Measurements from ENCODE around the gene SERPINA12. TPM values are rescaled to one million over a fixed set of nuclear protein-coding genes. Genes with fewer than 3 reads are reported as not detected.

The SERPINA12 gene
- total RNA-seq, 1 experiment from 2014 or later = not detected

DNA sequence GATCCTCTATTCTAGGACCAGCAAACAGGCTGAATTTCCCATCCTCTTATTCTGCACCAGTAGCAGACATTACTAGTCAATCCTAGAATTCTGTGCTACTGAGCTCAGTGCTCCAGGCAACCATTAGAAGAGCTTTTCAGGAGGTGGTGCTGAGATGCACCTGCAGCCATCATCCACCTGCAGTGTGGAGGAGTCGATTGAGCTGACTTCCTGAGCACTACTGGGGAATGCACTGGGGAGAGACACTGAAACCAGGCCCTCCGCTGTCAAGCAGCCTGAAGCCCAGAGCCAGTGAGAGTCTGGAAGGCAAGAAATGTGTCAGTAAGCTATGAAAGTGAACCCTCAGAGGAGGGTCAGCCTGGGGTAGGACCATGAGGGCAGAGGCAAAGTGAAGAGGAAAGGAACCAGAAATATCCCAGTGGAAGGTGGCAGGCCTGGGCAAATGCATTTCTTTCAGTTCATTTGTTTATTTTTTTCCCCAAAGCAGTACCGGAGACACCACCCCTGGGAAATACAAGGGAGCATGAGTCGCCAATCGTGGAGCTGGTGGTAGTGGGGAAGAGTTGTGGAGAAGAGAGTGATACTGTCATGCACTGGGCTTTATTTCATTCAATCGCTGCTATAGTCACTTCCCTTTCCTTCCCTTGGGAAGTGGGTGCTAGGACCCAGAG, 28.9 kb upstream of the SERPINA12 start:
- TF ChIP-seq SRF (IDR thresholded peaks at IDR 0.05; ENCODE audit: low read depth) = no peak
- TF ChIP-seq, protein P1, sequence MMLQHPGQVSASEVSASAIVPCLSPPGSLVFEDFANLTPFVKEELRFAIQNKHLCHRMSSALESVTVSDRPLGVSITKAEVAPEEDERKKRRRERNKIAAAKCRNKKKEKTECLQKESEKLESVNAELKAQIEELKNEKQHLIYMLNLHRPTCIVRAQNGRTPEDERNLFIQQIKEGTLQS (IDR thresholded peaks at IDR 0.05) = no peak
- TF ChIP-seq FOSL1 (IDR thresholded peaks at IDR 0.05; ENCODE audit: low read depth) = no peak
- TF ChIP-seq, protein P2, sequence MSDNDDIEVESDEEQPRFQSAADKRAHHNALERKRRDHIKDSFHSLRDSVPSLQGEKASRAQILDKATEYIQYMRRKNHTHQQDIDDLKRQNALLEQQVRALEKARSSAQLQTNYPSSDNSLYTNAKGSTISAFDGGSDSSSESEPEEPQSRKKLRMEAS (IDR thresholded peaks at IDR 0.05) = no peak
- TF ChIP-seq, protein P3, sequence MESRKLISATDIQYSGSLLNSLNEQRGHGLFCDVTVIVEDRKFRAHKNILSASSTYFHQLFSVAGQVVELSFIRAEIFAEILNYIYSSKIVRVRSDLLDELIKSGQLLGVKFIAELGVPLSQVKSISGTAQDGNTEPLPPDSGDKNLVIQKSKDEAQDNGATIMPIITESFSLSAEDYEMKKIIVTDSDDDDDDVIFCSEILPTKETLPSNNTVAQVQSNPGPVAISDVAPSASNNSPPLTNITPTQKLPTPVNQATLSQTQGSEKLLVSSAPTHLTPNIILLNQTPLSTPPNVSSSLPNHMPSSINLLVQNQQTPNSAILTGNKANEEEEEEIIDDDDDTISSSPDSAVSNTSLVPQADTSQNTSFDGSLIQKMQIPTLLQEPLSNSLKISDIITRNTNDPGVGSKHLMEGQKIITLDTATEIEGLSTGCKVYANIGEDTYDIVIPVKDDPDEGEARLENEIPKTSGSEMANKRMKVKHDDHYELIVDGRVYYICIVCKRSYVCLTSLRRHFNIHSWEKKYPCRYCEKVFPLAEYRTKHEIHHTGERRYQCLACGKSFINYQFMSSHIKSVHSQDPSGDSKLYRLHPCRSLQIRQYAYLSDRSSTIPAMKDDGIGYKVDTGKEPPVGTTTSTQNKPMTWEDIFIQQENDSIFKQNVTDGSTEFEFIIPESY (IDR thresholded peaks at IDR 0.05; ENCODE audit: extremely low read depth, insufficient replicate concordance, low read length) = no peak
- TF ChIP-seq ZFX (IDR thresholded peaks at IDR 0.05) = no peak
- TF ChIP-seq EGR1 (IDR thresholded peaks at IDR 0.05; ENCODE audit: low read depth) = no peak
- no peak for TF ChIP-seq CBX3 (IDR thresholded peaks at IDR 0.05; ENCODE audit: low read depth)
- TF ChIP-seq EZH2 (IDR thresholded peaks at IDR 0.05) = no peak
- no peak for TF ChIP-seq EZH2phosphoT487 (IDR thresholded peaks at IDR 0.05; ENCODE audit: borderline replicate concordance)
- TF ChIP-seq YY1 (IDR thresholded peaks at IDR 0.05; ENCODE audit: extremely low read depth, insufficient replicate concordance, low read depth, low read length) = no peak
- no peak for TF ChIP-seq ZNF274 (IDR thresholded peaks at IDR 0.05; ENCODE audit: low read depth, low read length)
- no peak for TF ChIP-seq TCF7L2 (IDR thresholded peaks at IDR 0.05; ENCODE audit: borderline replicate concordance, extremely low read depth, insufficient read depth, insufficient read length)
- no peak for TF ChIP-seq RAD21 (IDR thresholded peaks at IDR 0.05; ENCODE audit: low read depth)
- no peak for TF ChIP-seq POLR2A (IDR thresholded peaks at IDR 0.05; ENCODE audit: borderline replicate concordance, extremely low read depth, insufficient read depth, insufficient read length)
- ChIA-PET POLR2A (no interaction called here), RAD21 (ENCODE audit: low non-redundant PET in 1 of 2, low total read pairs in 2 of 2, uncharacterized antibody in 2 of 2, unreplicated experiment in 2 of 2) (no interaction called here), CTCF (interaction anchor here (0.6 to 4.0 kb wide), 5 partner anchors 11 to 406 kb away, joined by 3 to 14 read pairs (median 4); no protein-coding TSS in a partner anchor)
- Histone ChIP-seq H3K9me3 (ENCODE audit: control insufficient read depth in 1 of 2, insufficient read depth in 1 of 2, low read depth in 1 of 2, low read length in 2 of 2) (no peaks in the 10 kb centered on the region), H3K27ac (ENCODE audit: low read depth, low read length) (no peak overlapping the region), H4K20me1 (ENCODE audit: insufficient read depth) (no peaks in the 10 kb centered on the region), H3K4me1 (ENCODE audit: control insufficient read depth in 1 of 2, insufficient read depth in 2 of 2, low read length in 2 of 2) (peaks cover 0 to 24% of the 10 kb centered on the region in 2 experiments; a peak in 2 of 4 replicates), H3K9ac (ENCODE audit: low read length) (no peak overlapping the region), H3K4me2 (ENCODE audit: low read length) (no peak overlapping the region), H3K79me2 (ENCODE audit: insufficient read depth, low read length) (no peaks in the 10 kb centered on the region), H2AFZ (ENCODE audit: low read depth, low read length, poor library complexity, severe bottlenecking) (no peak overlapping the region), H3K27me3 (ENCODE audit: insufficient read depth, low read length) (no peaks in the 10 kb centered on the region), H3K36me3 (ENCODE audit: control insufficient read depth in 1 of 2, insufficient read depth in 2 of 2, low read length in 2 of 2) (no peaks in the 10 kb centered on the region), H3K9me2 (ENCODE audit: insufficient read depth) (no peaks in the 10 kb centered on the region), H3K4me3 (replicated peaks in 1 of 2; ENCODE audit: low read depth in 1 of 2, low read length in 2 of 2) (no peak overlapping the region)
- no TSS peak for BruUV-seq (replicated peaks)
- intact Hi-C loops (cut with micrococcal nuclease) = loop anchor here (5.0 to 10.0 kb wide), 2 partner anchors 51 to 403 kb away; no protein-coding TSS in a partner anchor
- no peak for DNase-seq (ENCODE audit: low read depth, low spot score)
- ATAC-seq = no peak

Measured in HCT116 (cell line).